Hippocampal formation (tissue), 2 donors: ENCODE data around the gene ADCY10.
"Not testable (repeated sequence)": the region's sequence is repeated elsewhere in the genome, so short reads cannot be mapped to it uniquely, and the experiment has no call there.

Experiments
- DNase-seq, 2 donors: peaks; one replicate each; lab custom pipeline; 2025; lab: John Stamatoyannopoulos, UW

Gene ADCY10

DNA sequence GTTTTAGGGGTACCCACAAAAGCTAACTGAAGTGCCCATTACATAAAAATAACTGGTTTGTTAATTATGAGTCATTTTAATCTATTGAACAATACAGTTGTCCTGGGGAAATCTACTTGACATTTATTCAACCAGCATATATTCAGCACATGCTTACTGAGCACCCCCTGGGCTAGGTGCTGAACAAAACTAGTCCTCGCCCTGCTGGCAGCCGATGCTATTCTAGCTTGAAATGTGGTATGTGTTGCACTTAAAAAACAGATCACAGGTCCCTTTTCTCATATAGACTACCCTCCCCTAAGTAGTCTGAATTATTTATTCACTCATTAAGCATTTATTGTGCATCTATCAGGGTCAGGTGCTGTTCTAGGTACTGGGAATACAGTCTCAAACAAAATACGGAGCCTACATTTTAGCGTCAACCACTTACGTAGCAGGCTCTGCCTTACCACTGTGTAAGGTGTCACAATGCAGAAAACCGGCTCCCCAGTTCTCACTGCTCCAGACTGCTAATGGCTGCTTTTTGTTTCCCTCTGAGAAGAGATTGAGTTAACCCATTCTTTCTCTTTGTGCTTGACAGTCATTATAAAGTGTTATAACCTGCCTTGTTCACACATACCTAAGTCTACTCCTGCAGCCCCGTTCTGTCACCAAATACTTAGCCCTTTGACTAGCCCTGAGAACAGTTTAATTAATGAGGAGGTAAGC lies 57.1 kb downstream of the ADCY10 start:
- no peak for DNase-seq

- DNase-seq: no peak
These were observed 59.8 kb downstream of the ADCY10 start for GRCh38 chr1:167854184-167854583.

DNA sequence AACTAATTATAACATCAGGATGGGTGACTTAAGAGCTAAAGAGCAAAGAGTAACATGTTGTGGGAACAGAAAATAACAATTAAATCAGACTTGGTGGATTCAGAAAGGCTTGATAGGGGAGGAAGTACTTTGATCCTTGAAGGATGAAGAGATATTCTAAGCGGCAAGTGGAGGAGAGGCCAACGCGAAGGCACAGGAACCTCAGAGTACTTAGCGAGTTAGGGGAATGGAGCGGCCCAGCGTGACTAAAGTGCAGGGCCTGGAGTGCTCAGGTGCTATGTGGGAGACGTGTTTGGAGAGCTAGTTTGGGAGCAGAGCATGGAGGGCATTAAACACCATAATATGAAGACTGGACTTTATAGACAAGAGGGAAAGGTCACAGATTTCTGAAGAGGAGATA lies 64.3 kb downstream of the ADCY10 start:
- DNase-seq: no peak

DNA sequence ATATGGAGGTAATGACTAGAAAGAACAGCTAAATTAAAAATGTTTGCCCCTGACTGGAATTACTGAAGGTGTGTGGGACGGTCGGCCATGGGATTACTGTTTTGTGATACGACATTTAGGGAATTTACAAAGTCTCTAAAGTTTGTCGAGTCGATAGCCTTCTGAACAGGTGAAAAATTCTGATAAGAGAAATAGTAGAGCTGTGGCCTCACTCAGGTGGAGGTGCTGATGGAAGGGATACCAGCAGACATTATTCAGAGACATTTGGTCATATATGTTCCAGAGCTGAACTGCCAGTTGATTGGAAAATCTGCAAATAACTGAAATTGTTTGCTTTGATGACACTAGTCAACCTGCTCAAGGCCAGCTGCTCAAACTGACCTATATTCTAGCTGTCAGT lies 71.1 kb downstream of the ADCY10 start:
- no peak for DNase-seq

DNA sequence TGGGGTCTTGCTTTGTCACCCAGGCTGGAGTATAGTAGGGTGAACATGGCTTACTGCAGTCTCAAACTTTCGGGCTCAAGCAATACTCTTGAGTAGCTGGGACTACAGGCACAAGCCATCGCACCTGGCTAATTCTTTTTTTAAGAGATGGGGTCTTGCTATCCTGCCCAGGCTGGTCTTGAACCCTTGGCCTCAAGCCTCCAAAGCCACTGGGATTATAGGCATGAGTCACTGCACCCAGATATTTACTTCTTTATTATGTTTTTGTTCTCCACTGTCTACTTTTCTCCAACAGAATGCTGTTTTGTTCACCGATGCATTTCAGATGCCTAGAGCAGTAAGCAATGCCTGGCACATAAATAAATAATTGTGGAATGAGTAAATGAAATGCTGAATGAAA lies 72.4 kb downstream of the ADCY10 start:
- DNase-seq: no peak

DNA sequence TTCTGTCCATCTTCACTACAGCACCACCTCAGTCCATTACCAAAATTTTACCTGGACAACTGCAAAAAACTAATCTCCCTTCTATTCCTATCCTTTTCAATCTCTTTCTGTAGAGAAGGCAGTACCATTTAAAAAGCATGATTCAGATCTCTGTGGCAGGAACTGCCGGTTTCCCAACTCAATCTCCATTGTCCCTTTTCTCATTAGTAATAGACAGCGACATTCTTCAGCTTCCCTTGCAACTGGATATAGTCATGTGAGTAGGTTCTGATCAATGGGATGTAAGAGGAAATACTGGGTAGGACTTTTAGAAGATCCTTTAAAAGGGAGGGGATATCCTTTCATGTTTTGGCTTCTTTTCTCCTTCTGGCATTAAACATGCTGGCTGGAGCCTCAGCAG lies 74.9 kb downstream of the ADCY10 start:
- DNase-seq: no peak

- DNase-seq: no peak
These were observed 76.6 kb downstream of the ADCY10 start for GRCh38 chr1:167837326-167837725.

DNA sequence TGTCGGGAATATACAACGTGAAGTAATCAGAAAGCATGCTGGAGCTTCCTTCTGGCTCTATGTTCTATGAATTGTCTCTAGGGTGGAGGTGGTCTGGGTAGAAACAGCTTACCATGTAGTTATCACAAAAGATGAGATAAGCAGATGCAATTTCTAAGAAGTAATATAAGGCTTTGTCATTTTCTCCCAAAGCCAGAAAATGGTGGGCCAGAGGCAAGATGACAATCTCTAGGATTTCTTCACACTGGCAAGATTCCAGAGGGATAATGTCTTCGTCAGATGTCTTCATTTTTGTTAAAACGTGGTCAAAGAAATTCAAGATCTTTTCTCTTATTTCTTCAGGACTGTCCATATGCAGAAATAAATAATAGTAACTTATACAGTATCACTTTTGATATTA lies 77.7 kb downstream of the ADCY10 start:
- no peak for DNase-seq

DNA sequence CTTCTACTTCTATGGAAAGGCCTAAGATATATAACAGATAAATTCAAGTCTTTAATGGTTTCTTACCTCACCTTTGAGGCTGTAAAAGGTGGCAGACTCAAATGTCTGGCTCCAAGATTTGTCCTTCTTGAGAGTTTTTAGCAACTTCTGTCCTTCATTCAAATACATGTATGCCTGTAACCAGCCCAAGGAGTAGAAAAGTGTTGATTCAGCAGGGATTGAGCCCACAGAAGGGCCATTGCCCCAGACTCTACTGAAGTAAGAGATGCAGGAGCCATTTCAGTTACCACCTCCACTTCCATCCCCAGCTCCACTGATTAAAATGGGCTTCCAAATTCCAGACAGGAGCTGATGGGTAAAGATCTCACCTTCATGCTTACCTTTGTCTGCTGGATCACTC lies 80.0 kb downstream of the ADCY10 start:
- DNase-seq: no peak

GRCh38 chr1:167832693-167833092 lies 81.2 kb downstream of the ADCY10 start:
- no peak for DNase-seq

DNA sequence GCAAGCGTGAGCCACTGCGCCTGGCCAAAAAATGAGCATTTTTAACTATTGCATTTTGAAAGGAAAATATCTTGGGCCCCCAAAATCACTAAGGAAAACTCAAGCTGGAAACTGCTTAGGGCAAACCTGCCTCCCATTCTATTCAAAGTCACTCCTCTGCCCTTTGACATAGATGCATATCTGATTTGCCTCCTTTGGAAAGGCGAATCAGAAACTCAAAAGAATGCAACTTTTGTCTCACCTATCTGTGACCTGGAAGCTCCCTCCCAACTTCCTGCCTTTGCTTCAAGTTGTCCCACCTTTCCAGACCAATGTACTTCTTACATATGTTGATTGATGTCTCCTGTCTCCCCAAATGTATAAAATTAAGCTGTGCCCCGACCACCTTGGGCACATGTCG lies 83.3 kb downstream of the ADCY10 start:
- not testable (repeated sequence) for DNase-seq

DNA sequence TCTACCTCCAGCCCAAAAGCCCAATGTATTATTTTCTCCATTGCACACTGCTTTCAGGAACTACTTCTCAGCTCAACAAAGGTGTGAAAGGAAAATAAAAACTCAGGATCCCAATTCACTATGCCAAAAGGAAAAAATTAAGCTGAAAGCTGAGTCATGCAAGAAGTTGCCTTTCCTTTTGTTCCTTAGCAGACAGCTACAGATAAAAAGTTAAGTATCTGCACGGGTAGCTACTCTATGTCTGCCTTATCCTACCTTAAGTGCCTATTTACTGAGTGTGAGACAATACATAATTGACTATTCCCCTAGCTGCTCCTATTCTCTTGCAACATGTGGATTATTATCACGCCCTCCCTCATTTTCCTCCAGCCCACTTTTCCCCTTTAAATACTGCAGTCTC lies 84.1 kb downstream of the ADCY10 start:
- no peak for DNase-seq

- no peak for DNase-seq
These were observed 87.8 kb downstream of the ADCY10 start for GRCh38 chr1:167826127-167826526.

DNA sequence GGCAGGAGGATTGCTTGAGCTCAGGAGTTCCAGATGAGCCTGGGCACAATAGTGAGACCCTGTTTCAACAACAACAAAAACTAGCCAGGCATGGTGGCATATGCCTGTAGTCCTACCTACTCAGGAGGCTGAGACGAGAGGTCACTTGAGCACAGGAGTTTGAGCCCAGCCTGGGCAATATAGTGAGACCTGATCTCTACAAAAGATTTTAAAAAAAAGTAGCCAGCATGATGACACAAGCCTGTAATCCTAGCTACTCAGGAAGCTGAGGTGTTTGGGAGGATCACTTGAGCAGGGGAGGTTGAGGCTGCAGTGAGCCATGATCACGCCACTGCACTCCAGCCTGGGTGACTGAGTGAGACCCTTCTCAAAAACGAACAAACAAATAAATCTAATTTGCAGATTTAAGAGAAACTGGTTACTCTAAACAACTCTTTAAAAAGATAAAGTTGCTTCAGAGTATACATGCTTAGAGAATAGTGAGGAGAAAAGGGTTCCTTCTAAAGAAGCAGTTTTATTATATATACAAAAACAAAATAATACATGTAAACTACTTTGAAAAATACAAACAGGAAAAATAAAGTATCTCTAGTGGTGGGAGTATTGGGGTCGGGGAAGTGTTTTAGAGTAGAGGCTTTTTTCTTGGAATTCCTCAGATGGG lies 88.4 kb downstream of the ADCY10 start:
- no peak for DNase-seq

GRCh38 chr1:167824163-167824794 lies 89.7 kb downstream of the ADCY10 start:
- DNase-seq: no peak

DNA sequence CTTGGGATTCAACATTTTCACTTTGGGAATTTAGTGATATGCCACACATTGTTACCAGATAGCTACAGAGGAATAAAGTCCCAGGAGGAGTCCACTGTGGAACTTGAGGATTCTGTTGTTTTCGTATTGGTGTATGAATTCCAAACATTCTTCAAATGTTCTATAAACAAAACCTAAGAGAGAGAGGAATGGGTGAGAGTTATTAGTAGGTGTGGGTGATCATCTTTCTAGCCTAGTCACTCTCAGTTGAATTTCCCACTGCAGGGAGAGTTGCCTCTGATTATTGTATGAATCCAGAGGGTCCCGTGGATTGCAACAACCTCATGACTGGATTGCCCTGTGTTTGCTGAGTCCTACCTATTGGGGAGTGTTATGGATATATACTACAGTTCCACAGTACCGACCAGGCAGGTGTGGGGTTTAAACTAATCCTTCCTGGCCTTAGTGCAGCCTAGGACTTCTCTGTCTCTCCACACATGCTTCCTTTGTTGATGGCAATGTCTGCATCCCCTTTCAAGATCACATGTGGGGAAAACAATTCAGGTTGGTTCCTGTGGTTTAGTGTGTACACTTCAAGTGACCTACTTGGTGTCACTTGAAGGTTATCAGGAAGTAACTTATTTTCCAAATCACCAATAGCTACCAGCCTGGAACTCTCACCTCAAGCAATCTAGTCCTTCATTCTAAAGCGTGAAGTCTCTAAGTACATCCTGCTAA lies 91.8 kb downstream of the ADCY10 start:
- DNase-seq: no peak

- DNase-seq: no peak
These were observed 92.6 kb downstream of the ADCY10 start for GRCh38 chr1:167821356-167821685.

- DNase-seq: no peak
These were observed 93.1 kb downstream of the ADCY10 start for GRCh38 chr1:167820684-167821355.

DNA sequence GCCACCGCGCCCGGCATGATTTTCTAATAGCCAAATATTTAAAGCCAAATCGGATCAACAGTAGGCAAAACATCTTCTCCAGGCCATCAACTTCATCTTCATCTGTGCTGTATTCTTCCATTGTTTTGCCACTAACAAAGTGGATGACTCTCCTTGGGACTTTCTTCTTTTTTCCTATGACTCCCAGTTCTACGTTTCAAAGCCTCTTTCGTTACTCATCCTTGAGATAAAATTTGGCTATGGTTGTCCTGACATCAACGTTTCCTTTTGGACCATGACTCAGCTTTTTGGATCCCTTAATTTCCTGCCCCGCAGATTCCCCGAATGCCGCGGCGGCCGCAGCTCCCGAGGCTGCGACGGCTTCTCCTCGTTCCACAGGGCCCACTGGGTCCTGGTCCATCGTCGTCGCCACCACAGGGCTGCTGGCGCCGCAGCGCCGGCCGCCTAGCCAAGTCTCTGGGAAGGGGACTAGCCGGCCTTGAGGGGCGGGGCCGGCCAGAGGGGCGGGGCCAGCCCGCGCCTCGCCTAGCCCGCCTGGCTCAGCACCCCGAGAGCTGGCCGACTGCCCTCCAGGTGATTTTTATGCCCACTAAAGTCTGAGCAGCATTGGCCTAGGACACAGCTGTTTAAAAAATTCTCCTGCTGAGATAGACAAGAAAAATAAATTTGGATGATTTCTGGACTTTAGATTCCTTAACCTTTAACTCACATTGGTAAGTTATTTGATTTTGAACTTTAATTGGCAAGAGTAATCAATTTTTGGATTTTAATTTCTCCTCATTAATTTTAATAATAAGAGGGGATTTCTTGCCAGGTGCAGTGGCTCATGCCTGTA lies 93.9 kb downstream of the ADCY10 start:
- peak; percentile 6 to 40 for DNase-seq

DNA sequence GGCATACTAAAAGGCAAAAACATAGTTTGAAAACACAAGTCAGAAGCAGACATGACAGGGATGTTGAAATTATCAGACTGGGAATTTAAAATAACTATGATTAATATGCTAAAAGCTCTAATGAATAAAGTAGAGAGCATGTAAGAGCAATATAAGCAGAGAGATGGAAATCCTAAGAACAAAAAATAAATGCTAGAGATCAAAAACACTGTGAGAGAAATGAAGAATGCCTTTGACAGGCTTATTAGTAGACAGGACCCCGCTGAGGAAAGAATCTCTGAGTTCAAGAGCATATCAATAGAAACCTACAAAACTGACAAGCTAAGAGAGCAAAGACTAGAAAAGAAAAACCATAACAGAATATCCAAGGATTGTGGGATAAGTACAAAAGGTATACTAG lies 98.3 kb downstream of the ADCY10 start:
- DNase-seq: no peak

DNA sequence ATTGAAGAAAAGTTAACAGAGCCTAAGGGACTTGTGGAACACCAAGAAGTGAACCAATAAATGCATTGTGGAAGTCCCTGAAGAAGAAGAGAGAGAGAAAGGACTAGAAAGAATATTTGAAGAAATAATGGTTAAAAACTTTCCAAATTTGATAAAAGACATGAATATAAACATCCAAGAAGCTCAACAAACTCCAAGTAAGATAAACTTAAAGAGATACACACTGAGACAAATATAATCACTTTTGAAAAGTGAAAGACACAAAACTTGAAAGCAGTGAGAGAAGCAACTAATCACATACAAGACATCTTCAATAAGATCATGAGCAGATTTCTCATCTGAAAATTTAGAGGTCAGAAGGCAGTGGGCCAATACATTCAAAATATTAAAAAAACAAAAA lies 101.0 kb downstream of the ADCY10 start:
- DNase-seq: no peak
